GM19240 (cell line): ENCODE data around the gene WASHC2A.
"Not testable (repeated sequence)": the region's sequence is repeated elsewhere in the genome, so short reads cannot be mapped to it uniquely, and the experiment has no call there.

Experiments
- DNase-seq: peaks from one replicate; pipeline ENCODE4 v3.0.0; 2011; ENCODE audit warnings: low spot score; ENCODE audit not compliant: insufficient read length

The WASHC2A gene

GRCh38 chr10:50068352-50068659 lies 552 bp downstream of the WASHC2A start:
- DNase-seq: not testable (repeated sequence)

DNA sequence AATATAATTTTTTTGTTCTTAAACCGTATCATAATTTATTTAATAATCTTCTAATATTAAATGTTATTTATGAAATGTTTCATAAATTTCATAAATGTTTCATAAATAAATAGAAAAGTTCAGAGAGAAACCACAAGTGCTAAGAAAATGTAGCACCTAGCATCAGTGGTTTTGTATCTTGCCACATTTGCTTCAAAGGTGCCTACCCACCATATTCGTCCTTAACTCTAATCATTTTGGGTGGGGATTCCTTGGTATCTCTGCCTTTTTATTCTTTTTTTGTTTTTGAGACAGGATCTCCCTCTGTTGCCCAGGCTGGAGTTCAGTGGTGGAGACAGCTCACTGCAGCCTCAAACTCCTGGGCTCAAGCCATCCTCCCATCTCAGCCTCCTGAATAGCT lies 7.4 kb downstream of the WASHC2A start:
- DNase-seq: not testable (repeated sequence)

- not testable (repeated sequence) for DNase-seq
Measured at GRCh38 chr10:50075544-50075943, 7.8 kb downstream of the WASHC2A start.

DNA sequence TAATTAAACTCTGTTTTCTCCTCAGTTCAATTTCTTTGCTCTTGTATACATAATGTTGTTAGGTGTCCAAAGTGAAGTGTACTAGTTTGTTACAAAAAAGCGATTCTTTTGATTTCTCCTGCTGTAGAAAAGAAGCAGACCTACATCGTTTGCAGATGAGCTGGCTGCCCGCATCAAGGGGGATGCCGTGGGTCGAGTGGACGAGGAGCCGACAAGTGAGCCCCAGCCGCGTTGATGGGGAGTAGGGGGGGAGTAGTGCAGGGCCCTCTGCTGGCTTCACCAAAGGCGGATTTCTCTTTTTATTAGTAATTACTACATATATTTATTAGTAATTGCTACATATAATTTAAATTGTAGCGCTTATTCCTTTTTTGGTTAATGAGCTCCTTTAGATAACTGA lies 23.6 kb downstream of the WASHC2A start:
- DNase-seq: not testable (repeated sequence)

DNA sequence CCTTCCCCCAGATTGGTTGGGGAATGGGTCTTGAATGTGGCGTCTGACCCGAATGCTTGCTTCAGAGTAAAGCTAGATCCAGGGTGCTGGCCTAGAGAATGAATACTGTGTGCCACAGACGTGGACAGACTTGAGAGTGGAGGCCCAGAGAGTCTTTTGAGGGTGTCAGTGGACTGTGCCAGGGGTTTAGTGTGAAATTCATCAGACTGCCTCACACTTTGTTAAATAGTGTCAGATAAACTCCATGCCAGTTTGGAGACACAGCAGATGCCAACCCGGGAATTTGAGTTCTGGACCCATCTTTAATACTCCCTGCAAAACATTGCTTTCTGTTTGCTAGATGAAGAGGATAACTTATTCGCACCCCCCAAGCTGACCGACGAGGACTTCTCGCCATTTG lies 25.2 kb downstream of the WASHC2A start:
- not testable (repeated sequence) for DNase-seq

GRCh38 chr10:50094630-50095029 lies 26.9 kb downstream of the WASHC2A start:
- not testable (repeated sequence) for DNase-seq

DNA sequence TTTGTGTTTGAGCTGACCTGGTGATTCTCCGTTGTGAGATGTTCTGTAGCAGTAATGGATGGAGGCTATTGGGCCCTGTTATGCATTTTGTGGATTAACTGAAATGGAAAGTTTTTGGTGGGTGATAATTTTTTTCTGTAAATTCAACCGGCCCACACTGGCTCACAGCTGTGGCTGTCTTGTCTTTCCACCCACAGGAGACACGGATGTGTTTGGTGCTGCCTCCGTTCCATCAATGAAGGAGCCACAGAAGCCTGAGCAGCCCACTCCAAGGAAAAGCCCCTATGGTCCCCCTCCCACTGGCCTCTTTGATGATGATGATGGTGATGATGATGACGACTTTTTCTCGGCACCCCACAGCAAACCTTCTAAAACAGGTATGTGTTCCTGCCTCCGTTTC lies 27.6 kb downstream of the WASHC2A start:
- DNase-seq: not testable (repeated sequence)

- DNase-seq: not testable (repeated sequence)
Measured at GRCh38 chr10:50096722-50097121, 29.0 kb downstream of the WASHC2A start.

DNA sequence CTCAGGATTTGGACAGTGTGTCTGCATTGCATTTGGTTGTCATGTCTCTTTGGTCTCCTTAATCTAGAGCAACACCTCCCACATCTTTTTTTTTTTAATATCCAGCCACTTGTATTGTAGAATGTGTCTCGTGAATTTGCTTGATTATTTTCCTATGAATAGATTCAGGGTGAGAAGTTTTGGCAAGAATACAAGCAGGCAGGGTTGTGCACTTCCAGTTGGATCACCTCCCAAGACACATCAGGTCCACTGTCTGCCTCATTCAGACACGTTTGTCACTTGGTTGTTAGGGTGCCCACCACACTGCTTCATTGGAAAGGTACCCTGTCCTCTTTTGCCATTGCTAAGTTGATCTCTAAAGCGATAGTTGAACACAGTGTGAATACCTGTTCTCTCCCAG lies 30.9 kb downstream of the WASHC2A start:
- not testable (repeated sequence) for DNase-seq

- not testable (repeated sequence) for DNase-seq
Measured at GRCh38 chr10:50101139-50101582, 33.4 kb downstream of the WASHC2A start.

- DNase-seq: not testable (repeated sequence)
Measured at GRCh38 chr10:50101747-50102146, 34.0 kb downstream of the WASHC2A start.

DNA sequence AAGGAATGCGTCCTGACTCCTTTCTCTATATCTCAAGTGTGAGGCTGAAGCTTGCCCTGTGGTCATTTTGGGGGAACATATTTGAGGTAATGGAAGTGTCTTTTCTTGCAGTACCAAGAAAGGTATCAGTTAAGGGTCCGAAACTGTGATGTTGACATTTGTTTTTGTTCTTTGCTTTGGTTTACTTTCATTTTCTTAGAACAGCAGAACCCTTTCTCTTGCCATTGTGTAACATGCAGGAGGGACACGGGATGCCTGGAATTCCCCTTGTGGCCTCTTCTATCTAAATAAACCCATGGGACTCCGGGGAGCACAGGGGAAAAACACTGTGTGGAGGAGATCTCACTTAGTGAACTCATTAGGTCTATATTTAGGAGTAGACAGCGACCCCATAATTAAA lies 34.5 kb downstream of the WASHC2A start:
- DNase-seq: peak; percentile 1

DNA sequence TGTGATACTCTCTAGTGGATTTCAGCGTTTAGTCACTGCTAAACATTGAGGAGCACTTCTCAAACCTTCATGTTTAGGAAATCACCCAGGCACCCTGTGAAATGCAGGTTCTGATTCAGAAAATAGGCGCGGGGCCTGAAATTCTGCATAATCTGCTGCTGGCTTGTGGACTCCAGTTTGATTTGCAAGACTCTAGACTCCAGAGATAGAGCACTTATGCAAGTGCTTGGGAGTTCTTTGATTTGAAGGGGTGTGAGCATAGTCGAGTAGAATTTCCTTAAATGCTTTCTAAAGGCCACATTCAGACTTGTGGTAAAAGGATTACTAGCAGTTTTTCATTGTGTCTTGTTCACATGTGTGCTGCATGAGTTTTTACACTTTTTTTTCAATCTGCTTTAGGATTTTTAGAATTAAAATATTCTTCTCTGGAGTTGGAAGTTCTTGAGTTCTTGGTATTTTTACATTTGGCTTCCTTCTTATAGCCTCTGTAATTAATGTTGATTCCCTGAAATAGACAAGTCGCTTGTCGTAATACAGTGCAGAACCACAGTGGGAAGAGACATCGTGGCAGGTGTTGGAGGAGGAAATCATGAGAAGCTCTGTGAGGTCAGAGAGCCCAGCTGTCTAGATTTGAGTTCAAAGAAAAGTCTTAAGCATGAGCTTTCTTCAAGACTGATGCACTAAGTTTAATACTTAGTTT lies 41.4 kb downstream of the WASHC2A start:
- DNase-seq: not testable (repeated sequence)

GRCh38 chr10:50112419-50113112 lies 44.8 kb downstream of the WASHC2A start:
- DNase-seq: not testable (repeated sequence)

GRCh38 chr10:50126765-50127164 lies 59.0 kb downstream of the WASHC2A start:
- DNase-seq: not testable (repeated sequence)

DNA sequence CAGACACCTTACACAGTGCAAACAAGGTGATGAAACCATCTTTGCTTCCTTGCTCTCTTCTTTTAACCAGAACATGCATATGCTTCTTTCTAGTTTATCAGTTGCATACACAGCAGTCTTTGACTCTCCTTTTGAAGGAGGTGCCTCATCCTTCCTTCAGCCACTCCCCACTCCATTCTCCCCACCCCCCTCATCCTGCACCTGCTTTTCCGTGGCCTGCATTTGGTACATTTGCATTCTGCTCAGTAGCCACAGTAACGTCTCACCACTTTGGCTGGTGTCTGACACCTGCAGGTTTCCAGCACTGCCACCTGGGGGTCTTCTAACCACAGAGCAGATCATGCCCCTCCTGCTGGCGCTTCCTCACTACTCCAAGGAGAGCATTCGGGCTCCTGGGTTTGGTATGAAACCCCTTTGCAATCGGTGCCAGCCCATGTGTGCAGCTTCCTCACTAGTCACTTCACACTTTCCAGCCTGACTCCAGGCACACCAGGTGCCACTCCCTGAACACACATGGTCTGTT lies 60.1 kb downstream of the WASHC2A start:
- DNase-seq: not testable (repeated sequence)

DNA sequence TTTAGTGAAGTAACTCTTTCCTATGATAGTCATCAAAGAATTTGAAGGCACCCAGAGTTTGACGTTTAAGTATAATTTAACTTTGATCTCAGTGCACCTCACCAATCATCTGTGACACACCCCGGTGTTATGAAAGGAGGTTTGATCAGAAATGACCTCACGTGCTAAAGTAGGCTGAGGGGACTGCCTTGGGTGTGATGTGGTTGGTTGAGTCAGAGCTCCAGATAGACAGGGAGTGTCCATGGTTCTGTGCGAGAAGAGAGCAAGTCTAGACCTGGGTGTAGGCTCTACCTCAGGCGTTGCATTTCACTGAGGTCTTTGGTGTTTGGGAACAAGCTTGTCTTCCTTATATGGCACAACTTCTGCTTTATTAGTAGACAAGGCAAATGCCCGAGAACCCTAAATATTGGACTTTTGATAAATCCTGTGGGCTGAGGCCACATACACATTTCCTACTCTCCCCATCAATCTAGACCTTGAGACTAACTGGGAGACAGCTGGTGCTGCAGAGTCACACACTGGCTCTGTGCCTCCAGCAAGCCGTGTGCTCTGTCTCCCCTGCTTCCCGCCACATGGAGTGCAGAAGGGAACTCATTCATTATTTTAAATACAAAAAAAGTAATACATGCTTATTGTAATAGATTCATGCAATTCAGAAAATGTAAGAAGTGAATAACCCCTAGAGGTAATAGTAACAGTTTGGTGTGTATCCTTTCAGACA lies 63.7 kb downstream of the WASHC2A start:
- DNase-seq: not testable (repeated sequence)

DNA sequence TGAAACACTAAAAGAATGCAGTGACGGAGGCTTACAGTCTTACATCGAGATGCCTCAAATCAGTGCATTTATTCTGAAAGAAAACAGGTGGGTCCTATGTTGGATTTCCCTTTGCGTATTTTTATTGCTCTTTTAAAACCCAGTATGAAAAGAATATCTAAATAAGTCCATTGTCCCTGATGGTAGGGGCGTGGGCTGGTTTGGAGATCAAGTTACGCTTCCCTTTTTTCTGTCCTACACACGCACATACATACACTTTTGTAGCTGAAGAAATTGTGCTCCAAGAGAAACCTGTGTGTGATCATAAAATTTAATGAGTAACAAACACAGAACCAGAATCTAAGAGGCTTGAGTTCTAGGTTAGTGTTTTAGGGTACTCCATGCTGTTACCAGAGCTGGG lies 64.6 kb downstream of the WASHC2A start:
- not testable (repeated sequence) for DNase-seq

DNA sequence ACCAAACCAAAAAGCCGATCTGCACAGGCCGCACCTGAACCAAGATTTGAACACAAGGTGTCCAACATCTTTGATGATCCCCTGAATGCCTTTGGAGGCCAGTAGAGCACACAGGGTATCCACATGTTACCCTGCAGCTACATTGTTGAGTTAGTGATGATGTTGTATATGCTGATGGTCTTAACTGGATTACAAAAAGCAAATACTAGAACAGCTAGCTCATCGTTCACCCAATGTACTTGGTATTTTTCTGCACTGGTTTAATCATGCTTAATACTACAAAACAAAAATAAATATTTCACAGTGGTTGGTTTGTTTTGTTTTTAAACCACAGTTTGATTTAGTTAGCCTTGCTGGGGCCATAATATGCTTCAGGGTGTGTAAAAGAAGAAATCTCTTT lies 65.1 kb downstream of the WASHC2A start:
- DNase-seq: not testable (repeated sequence)

GRCh38 chr10:50143512-50144174 lies 75.9 kb downstream of the WASHC2A start:
- DNase-seq: not testable (repeated sequence)

- DNase-seq: not testable (repeated sequence)
Measured at GRCh38 chr10:50145575-50145974, 77.8 kb downstream of the WASHC2A start.
